Measurements from ENCODE around the gene TUBB6.

TUBB6 gene

GRCh38 chr18:12334366-12334808, 26.3 kb downstream of the TUBB6 start:
- H4K20me1 ChIP-seq (ENCODE audit: insufficient read depth, low read length), result no peaks in the 10 kb centered on the region
- no peak overlapping the region for H3K4me2 ChIP-seq (ENCODE audit: low read length)
- H3K9me3 ChIP-seq (ENCODE audit: low read length), result no peaks in the 10 kb centered on the region
- no peak overlapping the region for H3K27ac ChIP-seq (ENCODE audit: low read depth, low read length, poor library complexity, severe bottlenecking)
- no peak overlapping the region for H2AFZ ChIP-seq (ENCODE audit: low read length)
- no peak overlapping the region for H3K4me3 ChIP-seq (ENCODE audit: low read depth, low read length, poor library complexity, severe bottlenecking)
- H3K9ac ChIP-seq (ENCODE audit: low read length), result no peak overlapping the region
- H3K36me3 ChIP-seq (ENCODE audit: insufficient read depth, low read length), result peaks cover 62% of the 10 kb centered on the region
- H3K4me1 ChIP-seq (ENCODE audit: insufficient read depth, low read length, severe bottlenecking), result no peaks in the 10 kb centered on the region
- no peaks in the 10 kb centered on the region for H3K79me2 ChIP-seq (ENCODE audit: insufficient read depth, low read length)
- no peaks in the 10 kb centered on the region for H3F3A ChIP-seq (ENCODE audit: insufficient read depth, low read length)
- TF ChIP-seq CTCF (IDR thresholded peaks at IDR 0.05; ENCODE audit: low read length) (no peak), EZH2 (IDR thresholded peaks at IDR 0.05; ENCODE audit: borderline replicate concordance, low read length) (no peak)
- no peaks in the 10 kb centered on the region for H3K9me2 ChIP-seq (ENCODE audit: low read depth, low read length)
- H3K27me3 ChIP-seq (ENCODE audit: insufficient read depth, low read length), result no peaks in the 10 kb centered on the region

DNA sequence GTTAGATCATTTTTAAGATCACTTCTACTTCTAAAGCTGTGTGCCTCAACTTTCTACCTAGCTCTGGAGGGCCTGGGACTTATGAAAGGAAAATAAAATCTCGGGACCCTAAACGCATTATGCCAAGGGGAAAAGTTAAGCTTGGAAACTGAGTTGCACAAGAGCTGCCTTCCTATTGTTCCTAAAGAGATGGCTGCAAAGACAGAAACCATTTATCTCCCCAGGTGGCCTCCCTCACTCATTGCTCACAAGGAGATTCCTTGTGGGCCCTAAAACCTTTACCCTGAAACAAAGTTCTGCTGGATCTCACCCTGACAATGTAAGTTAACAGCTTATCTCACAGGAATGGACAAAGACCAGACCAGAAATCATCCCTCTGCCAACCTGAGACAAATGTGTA, 26.8 kb downstream of the TUBB6 start:
- Histone ChIP-seq H3K9me3 (ENCODE audit: low read length) (no peaks in the 10 kb centered on the region), H3F3A (ENCODE audit: insufficient read depth, low read length) (no peaks in the 10 kb centered on the region), H3K4me1 (ENCODE audit: insufficient read depth, low read length, severe bottlenecking) (no peaks in the 10 kb centered on the region), H3K79me2 (ENCODE audit: insufficient read depth, low read length) (no peaks in the 10 kb centered on the region), H3K4me2 (ENCODE audit: low read length) (no peak overlapping the region), H2AFZ (ENCODE audit: low read length) (no peak overlapping the region), H3K36me3 (ENCODE audit: insufficient read depth, low read length) (peaks cover 61% of the 10 kb centered on the region), H3K4me3 (ENCODE audit: low read depth, low read length, poor library complexity, severe bottlenecking) (no peak overlapping the region), H4K20me1 (ENCODE audit: insufficient read depth, low read length) (no peaks in the 10 kb centered on the region), H3K9me2 (ENCODE audit: low read depth, low read length) (no peaks in the 10 kb centered on the region), H3K27ac (ENCODE audit: low read depth, low read length, poor library complexity, severe bottlenecking) (no peak overlapping the region), H3K27me3 (ENCODE audit: insufficient read depth, low read length) (no peaks in the 10 kb centered on the region), H3K9ac (ENCODE audit: low read length) (no peak overlapping the region)
- TF ChIP-seq CTCF (IDR thresholded peaks at IDR 0.05; ENCODE audit: low read length), result no peak

- Histone ChIP-seq H3K27me3 (ENCODE audit: insufficient read depth, low read length) (no peaks in the 10 kb centered on the region), H3K27ac (ENCODE audit: low read depth, low read length, poor library complexity, severe bottlenecking) (no peak overlapping the region), H2AFZ (ENCODE audit: low read length) (no peak overlapping the region), H4K20me1 (ENCODE audit: insufficient read depth, low read length) (no peaks in the 10 kb centered on the region), H3K9ac (ENCODE audit: low read length) (no peak overlapping the region), H3K9me3 (ENCODE audit: low read length) (no peaks in the 10 kb centered on the region), H3K4me3 (ENCODE audit: low read depth, low read length, poor library complexity, severe bottlenecking) (no peak overlapping the region), H3K36me3 (ENCODE audit: insufficient read depth, low read length) (peaks cover 67% of the 10 kb centered on the region), H3F3A (ENCODE audit: insufficient read depth, low read length) (no peaks in the 10 kb centered on the region), H3K9me2 (ENCODE audit: low read depth, low read length) (no peaks in the 10 kb centered on the region), H3K4me1 (ENCODE audit: insufficient read depth, low read length, severe bottlenecking) (no peaks in the 10 kb centered on the region), H3K4me2 (ENCODE audit: low read length) (no peak overlapping the region), H3K79me2 (ENCODE audit: insufficient read depth, low read length) (no peaks in the 10 kb centered on the region)
- no peak for TF ChIP-seq EZH2 (IDR thresholded peaks at IDR 0.05; ENCODE audit: borderline replicate concordance, low read length)
- TF ChIP-seq CTCF (IDR thresholded peaks at IDR 0.05; ENCODE audit: low read length), result no peak
These were observed 27.5 kb downstream of the TUBB6 start for GRCh38 chr18:12335503-12335902.
